Caco-2 (cell line): ENCODE measurements around the gene KLC1. TPM values are rescaled to one million over a fixed set of nuclear protein-coding genes. Genes with fewer than 3 reads are reported as not detected.

ENCODE experiments used
- BruUV-seq: library from RNA; stranded (reverse); fragments of 400-500 nt; replicated peaks from 2 replicates; lab custom pipeline; 2021; lab: Mats Ljungman, UMichigan
- CTCF ChIA-PET: fragments of 300-600 bp; sonication (Branson Sonifier 250); formaldehyde crosslinking; loops from one replicate; lab custom pipeline; 2022; ENCODE audit warnings: antibody characterized with exemption; lab: Charles Lee
- POLR2A ChIA-PET: fragments of 300-600 bp; sonication (Branson Sonifier 250); formaldehyde crosslinking; loops from one replicate; lab custom pipeline; 2022; ENCODE audit warnings: antibody characterized with exemption; lab: Charles Lee
- DNase-seq, 2 experiments: peaks; one replicate each; pipeline versions ENCODE4 v3.0.0 to v3.0.0-alpha.2; 2020 to 2022
- H3K27me3 ChIP-seq: replicated peaks from 2 replicates; pipeline ENCODE4 v1.6.0; 2011; ENCODE audit warnings: low read length; ENCODE audit not compliant: control insufficient read depth, insufficient read depth
- H3K36me3 ChIP-seq: 2 replicates; pipeline ENCODE4 v1.5.1; 2011; ENCODE audit warnings: low read length; ENCODE audit not compliant: control insufficient read depth, insufficient read depth
- H3K4me1 ChIP-seq: fragments of 250-450 bp; sonication (Bioruptor Pico); 2 replicates; pipeline ENCODE4 v1.5.1; 2020; ENCODE audit warnings: mild to moderate bottlenecking
- H3K4me3 ChIP-seq: 2 replicates; pipeline ENCODE4 v1.5.1; 2011; ENCODE audit warnings: low read depth, mild to moderate bottlenecking, control low read depth, low read length
- H3K9me3 ChIP-seq: fragments of 250-450 bp; sonication (Bioruptor Pico); 2 replicates; pipeline ENCODE4 v1.5.1; 2020; ENCODE audit warnings: mild to moderate bottlenecking, moderate library complexity
- H3K27ac Mint-ChIP-seq: one replicate; pipeline ENCODE4 v1.8.0; 2022; ENCODE audit warnings: mixed read lengths; ENCODE audit not compliant: unreplicated experiment
- H3K27me3 Mint-ChIP-seq: one replicate; pipeline ENCODE4 v1.8.0; 2022; ENCODE audit warnings: mixed read lengths; ENCODE audit not compliant: insufficient read depth, unreplicated experiment
- H3K36me3 Mint-ChIP-seq: one replicate; pipeline ENCODE4 v1.8.0; 2022; ENCODE audit warnings: mild to moderate bottlenecking, mixed read lengths; ENCODE audit not compliant: insufficient read depth, unreplicated experiment
- H3K4me1 Mint-ChIP-seq: one replicate; pipeline ENCODE4 v1.8.0; 2022; ENCODE audit warnings: low read depth, mixed read lengths; ENCODE audit not compliant: unreplicated experiment
- H3K4me3 Mint-ChIP-seq: one replicate; pipeline ENCODE4 v1.8.0; 2022; ENCODE audit warnings: mild to moderate bottlenecking, moderate library complexity, mixed read lengths; ENCODE audit not compliant: unreplicated experiment
- H3K9me3 Mint-ChIP-seq: one replicate; pipeline ENCODE4 v1.8.0; 2022; ENCODE audit warnings: mixed read lengths; ENCODE audit not compliant: unreplicated experiment
- intact Hi-C: fragments of 100-400 bp; cut with micrococcal nuclease; formaldehyde crosslinking; loops from one replicate; pipeline ENCODE4 v1.10.0; 2022; ENCODE audit not compliant: unreplicated experiment
- total RNA-seq: library from RNA; stranded (reverse); gene quantifications from 2 replicates; pipeline ENCODE4 v1.2.3, GENCODE V29; 2022
- TF ChIP-seq, protein P1 (sequence below), 2 experiments: fragments of 200-600 bp in 1 of 2; IDR thresholded peaks; 1 replicate in 1 of 2; 2 replicates in 1 of 2; pipeline versions ENCODE4 v1.5.1 to v1.8.0; 2011 to 2022; ENCODE audit warnings: antibody characterized with exemption in 1 of 2, control low read depth in 1 of 2, inconsistent platforms in 1 of 2, low read depth in 1 of 2, low read length in 1 of 2, mild to moderate bottlenecking in 1 of 2, moderate library complexity in 1 of 2; ENCODE audit not compliant: insufficient read depth in 1 of 2, severe bottlenecking in 1 of 2, unreplicated experiment in 1 of 2

The KLC1 gene
- total RNA-seq, 1 experiment from 2014 or later = 110 TPM

DNA sequence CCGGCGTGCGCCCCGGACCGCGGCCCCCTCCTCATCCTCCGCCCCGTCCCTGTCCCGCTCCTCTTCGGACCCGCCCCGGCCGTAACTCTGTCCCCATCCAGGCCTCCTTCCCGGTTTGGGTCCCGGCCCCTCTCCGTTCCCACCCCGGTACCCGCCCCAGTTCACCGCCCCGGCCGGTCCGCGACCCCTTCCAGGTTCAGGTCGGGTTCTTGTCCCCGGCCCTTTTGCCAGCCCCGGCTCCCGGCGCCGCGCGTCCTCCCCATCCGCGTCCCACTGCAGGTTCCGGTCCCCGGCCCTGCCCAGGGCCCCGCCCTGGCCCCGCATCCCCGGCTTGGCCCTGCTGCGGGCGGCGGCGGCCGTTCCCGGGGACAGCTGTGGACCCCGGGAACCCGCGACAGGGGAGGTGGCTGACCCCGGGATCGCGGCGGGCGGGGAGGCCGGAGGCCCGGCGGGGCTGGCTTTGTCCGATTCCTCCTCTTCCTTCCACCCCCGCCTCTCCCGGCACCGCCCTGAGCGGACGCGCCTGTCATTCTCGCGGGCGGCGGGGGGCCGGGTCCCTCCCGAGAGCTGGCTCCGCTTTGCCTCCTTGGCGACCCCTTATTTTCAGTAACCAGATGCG, 601 bp downstream of the KLC1 start:
- H3K9me3 Mint-ChIP-seq = no peaks in the 10 kb centered on the region
- no TSS peak for BruUV-seq
- H3K4me1 Mint-ChIP-seq = peaks cover 7% of the 10 kb centered on the region
- H3K36me3 Mint-ChIP-seq = peaks cover 4% of the 10 kb centered on the region
- ChIA-PET CTCF (interaction anchor here (0.7 kb wide), 1 partner anchor 29 kb away, joined by 5 read pairs; no protein-coding TSS in a partner anchor), POLR2A (no interaction called here)
- DNase-seq = peak in 1 of 2 experiments; percentile 44
- H3K27me3 Mint-ChIP-seq = no peaks in the 10 kb centered on the region
- H3K27ac Mint-ChIP-seq = peak overlapping the region; percentile 63
- H3K36me3 ChIP-seq = no peaks in the 10 kb centered on the region
- H3K27me3 ChIP-seq = no peaks in the 10 kb centered on the region
- H3K4me3 ChIP-seq = peak overlapping the region; percentile 98
- peaks cover 24% of the 10 kb centered on the region for H3K4me1 ChIP-seq
- H3K4me3 Mint-ChIP-seq = peak overlapping the region; percentile 85
- TF ChIP-seq, protein P1, sequence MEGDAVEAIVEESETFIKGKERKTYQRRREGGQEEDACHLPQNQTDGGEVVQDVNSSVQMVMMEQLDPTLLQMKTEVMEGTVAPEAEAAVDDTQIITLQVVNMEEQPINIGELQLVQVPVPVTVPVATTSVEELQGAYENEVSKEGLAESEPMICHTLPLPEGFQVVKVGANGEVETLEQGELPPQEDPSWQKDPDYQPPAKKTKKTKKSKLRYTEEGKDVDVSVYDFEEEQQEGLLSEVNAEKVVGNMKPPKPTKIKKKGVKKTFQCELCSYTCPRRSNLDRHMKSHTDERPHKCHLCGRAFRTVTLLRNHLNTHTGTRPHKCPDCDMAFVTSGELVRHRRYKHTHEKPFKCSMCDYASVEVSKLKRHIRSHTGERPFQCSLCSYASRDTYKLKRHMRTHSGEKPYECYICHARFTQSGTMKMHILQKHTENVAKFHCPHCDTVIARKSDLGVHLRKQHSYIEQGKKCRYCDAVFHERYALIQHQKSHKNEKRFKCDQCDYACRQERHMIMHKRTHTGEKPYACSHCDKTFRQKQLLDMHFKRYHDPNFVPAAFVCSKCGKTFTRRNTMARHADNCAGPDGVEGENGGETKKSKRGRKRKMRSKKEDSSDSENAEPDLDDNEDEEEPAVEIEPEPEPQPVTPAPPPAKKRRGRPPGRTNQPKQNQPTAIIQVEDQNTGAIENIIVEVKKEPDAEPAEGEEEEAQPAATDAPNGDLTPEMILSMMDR (IDR thresholded peaks at IDR 0.05; ENCODE audit: insufficient read depth in 1 of 2, low read depth in 1 of 2, low read length in 1 of 2, severe bottlenecking in 1 of 2, unreplicated experiment in 1 of 2) = no peak
- H3K9me3 ChIP-seq = no peaks in the 10 kb centered on the region
- intact Hi-C loops = loop anchor here (10.0 kb wide), 1 partner anchor 65 kb away; the partner anchor contains the start of genes BAG5 and COA8

DNA sequence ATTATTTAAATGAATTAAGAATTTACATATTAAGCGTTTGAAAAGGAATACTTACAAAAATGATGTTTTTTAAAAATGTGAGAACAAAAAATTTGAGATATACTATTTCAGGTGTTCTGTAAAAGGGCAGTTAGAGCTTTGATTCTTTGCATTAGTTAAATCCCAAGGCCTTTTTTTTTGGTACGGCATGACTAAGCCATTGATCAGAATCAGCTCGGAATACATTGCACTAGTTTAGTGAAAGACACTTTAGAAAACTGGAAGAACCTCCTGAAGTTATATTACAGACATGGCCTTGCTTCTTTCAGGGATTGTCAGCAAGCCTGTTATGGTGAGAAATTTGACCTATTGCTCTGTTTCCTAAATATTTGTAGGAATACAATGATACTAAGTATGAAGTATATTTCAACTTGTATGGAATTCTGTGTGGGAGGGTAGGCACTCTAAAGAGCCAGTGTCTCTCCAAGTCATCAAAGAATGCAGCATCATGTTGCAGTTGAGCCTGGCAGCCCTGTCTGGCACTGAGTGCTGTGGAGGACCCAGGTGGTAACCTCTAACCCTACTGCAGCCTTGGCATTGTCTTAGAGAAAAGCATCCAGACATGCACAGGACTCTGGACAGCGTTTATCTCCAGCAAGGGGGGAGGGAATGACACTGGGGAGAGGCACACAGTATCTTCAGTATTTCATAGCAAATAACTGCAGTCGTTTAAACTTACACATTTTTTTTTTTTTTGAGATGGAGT, 1.5 kb downstream of the KLC1 start:
- Histone ChIP-seq H3K36me3 (no peaks in the 10 kb centered on the region), H3K9me3 (no peaks in the 10 kb centered on the region), H3K4me3 (peak overlapping the region; percentile 98), H3K27me3 (no peaks in the 10 kb centered on the region), H3K4me1 (peaks cover 19% of the 10 kb centered on the region)
- ChIA-PET CTCF (no interaction called here), POLR2A (interaction anchor here (0.8 kb wide), 1 partner anchor 85 kb away, joined by 3 read pairs; the partner anchor contains the start of gene ZFYVE21)
- Mint-ChIP-seq H3K9me3 (no peaks in the 10 kb centered on the region), H3K4me1 (peaks cover 7% of the 10 kb centered on the region), H3K4me3 (peak overlapping the region; percentile 85), H3K27me3 (no peaks in the 10 kb centered on the region), H3K27ac (peak overlapping the region; percentile 63), H3K36me3 (peaks cover 4% of the 10 kb centered on the region)
- TF ChIP-seq, protein P1 (IDR thresholded peaks at IDR 0.05; ENCODE audit: insufficient read depth in 1 of 2, low read depth in 1 of 2, low read length in 1 of 2, severe bottlenecking in 1 of 2, unreplicated experiment in 1 of 2) = no peak
- intact Hi-C loops = no loop called here
- TSS peak; percentile 75 for BruUV-seq
- no peak for DNase-seq

DNA sequence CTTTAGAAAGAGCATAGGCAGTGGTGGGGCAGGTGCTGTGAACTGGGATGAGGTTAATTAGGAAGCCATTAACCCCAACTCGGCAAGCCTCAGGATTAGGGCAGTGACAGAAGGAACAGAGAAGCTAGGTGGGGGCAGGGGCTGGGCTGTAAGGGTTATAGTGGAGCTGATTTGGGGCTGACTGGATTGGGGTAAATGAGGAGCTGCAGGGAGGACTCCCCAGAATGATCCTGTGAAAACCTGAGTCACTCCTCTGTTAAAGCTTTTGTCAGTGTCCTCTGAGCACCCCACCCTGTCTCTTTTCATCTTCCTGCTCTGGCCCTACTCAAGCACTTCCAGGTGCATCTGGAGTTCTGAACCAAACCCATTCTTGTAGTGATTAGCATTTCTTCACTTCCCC, 4.4 kb downstream of the KLC1 start:
- Histone ChIP-seq H3K36me3 (no peaks in the 10 kb centered on the region), H3K4me3 (no peak overlapping the region), H3K27me3 (no peaks in the 10 kb centered on the region), H3K9me3 (no peaks in the 10 kb centered on the region), H3K4me1 (peaks cover 9% of the 10 kb centered on the region)
- H3K4me1 Mint-ChIP-seq = no peaks in the 10 kb centered on the region
- TF ChIP-seq, protein P1 (IDR thresholded peaks at IDR 0.05; ENCODE audit: insufficient read depth in 1 of 2, low read depth in 1 of 2, low read length in 1 of 2, severe bottlenecking in 1 of 2, unreplicated experiment in 1 of 2) = no peak
- no TSS peak for BruUV-seq
- H3K27me3 Mint-ChIP-seq = no peaks in the 10 kb centered on the region
- POLR2A ChIA-PET = no interaction called here
- CTCF ChIA-PET = no interaction called here
- H3K4me3 Mint-ChIP-seq = no peak overlapping the region
- no peaks in the 10 kb centered on the region for H3K9me3 Mint-ChIP-seq
- no peak overlapping the region for H3K27ac Mint-ChIP-seq
- intact Hi-C loops = no loop called here
- H3K36me3 Mint-ChIP-seq = peaks cover 14% of the 10 kb centered on the region
- DNase-seq = no peak
